ENCODE data around the gene SCAF8.
"Not testable (repeated sequence)": the region's sequence is repeated elsewhere in the genome, so short reads cannot be mapped to it uniquely, and the experiment has no call there.

Gene SCAF8

DNA sequence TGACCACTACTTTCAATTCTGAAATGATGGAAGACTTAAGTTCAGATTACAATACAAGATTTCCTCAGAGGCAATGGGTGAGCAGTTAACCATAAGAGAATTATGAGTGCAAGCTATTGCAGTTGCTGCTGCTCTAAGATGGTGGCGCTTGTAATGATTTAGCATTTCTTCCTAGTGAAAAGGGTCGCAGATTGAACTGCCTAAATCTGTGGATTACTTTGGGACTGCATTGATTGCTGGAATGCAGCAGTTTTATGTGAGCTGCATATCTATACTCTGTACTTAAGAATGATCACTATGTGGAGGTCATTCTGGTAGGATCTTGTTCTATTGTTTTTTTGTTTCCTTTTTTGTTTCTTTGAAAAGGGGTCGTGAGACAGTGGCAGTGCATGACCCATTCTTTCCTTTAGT is 5.3 kb downstream of the SCAF8 start:
- no peak for TF ChIP-seq CTCF (IDR thresholded peaks at IDR 0.05; ENCODE audit: poor library complexity, severe bottlenecking)
- Histone ChIP-seq H3K4me1 (ENCODE audit: insufficient read depth, poor library complexity, severe bottlenecking) (peaks cover 11% of the 10 kb centered on the region), H3K27me3 (ENCODE audit: insufficient read depth, poor library complexity, severe bottlenecking) (no peaks in the 10 kb centered on the region), H3K4me3 (ENCODE audit: severe bottlenecking) (no peak overlapping the region), H3K36me3 (ENCODE audit: low read depth) (peaks cover 36% of the 10 kb centered on the region), H3K27ac (ENCODE audit: poor library complexity, severe bottlenecking) (no peak overlapping the region), H3K9me3 (ENCODE audit: severe bottlenecking) (no peaks in the 10 kb centered on the region)
- no peak for DNase-seq (ENCODE audit: low spot score)
- ATAC-seq (ENCODE audit: low read depth): no peak

DNA sequence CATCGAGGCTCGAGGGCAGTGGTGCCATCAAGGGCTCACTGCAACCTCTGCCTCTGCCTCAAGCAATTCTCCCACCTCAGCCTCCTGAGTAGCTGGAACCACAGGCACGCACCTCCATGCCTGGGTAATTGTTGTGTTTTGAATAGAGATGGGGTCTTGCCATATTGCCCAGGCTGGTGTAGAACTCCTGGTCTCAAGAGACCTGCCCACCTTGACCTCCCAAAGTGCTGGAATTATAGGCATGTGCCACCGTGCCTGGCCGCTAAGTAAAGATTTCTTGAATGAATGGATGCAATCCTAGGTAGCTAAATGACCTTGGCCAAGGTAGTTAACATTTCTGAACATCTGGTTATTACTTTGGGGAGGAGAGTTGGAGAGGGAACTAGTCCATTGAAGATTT is 7.4 kb downstream of the SCAF8 start:
- no peak for TF ChIP-seq CTCF (IDR thresholded peaks at IDR 0.05; ENCODE audit: poor library complexity, severe bottlenecking)
- no peak overlapping the region for H3K4me3 ChIP-seq (ENCODE audit: severe bottlenecking)
- ATAC-seq (ENCODE audit: low read depth): no peak
- DNase-seq (ENCODE audit: low spot score): no peak
- H3K4me1 ChIP-seq (ENCODE audit: insufficient read depth, poor library complexity, severe bottlenecking): peaks cover 4% of the 10 kb centered on the region
- H3K27me3 ChIP-seq (ENCODE audit: insufficient read depth, poor library complexity, severe bottlenecking): no peaks in the 10 kb centered on the region
- no peaks in the 10 kb centered on the region for H3K9me3 ChIP-seq (ENCODE audit: severe bottlenecking)
- peaks cover 49% of the 10 kb centered on the region for H3K36me3 ChIP-seq (ENCODE audit: low read depth)
- H3K27ac ChIP-seq (ENCODE audit: poor library complexity, severe bottlenecking): no peak overlapping the region

DNA sequence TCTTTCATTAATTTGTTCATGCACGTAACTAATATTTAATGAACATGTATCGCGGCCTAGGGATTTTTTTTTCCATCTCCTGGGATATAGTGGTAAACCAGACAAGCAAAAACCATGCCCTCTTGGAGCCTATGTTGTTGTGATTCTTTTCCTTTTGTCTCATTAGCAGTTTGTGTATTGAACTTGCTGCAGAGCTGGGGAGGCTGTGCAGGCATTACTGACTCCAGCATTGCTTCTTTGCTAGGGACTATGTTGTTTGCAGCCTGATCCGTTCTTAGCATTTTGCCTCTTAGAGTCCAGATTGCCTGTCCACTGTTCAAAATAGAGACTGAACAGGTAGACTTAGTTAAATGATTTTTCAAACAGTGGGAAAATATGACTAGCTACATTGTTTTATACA is 9.7 kb downstream of the SCAF8 start:
- DNase-seq (ENCODE audit: low spot score): no peak

GRCh38 chr6:154744029-154744745 is 11.0 kb downstream of the SCAF8 start:
- H3K27ac ChIP-seq (ENCODE audit: poor library complexity, severe bottlenecking); H3K4me1 ChIP-seq (ENCODE audit: insufficient read depth, poor library complexity, severe bottlenecking); H3K27me3 ChIP-seq (ENCODE audit: insufficient read depth, poor library complexity, severe bottlenecking); ATAC-seq (ENCODE audit: low read depth); H3K9me3 ChIP-seq (ENCODE audit: severe bottlenecking); H3K4me3 ChIP-seq (ENCODE audit: severe bottlenecking); DNase-seq (ENCODE audit: low spot score): not testable (repeated sequence)
- H3K36me3 ChIP-seq (ENCODE audit: low read depth): peaks cover 45% of the 10 kb centered on the region

More for the DNA sequence above, 9.7 kb downstream of the SCAF8 start:
- no peak for ATAC-seq (ENCODE audit: low read depth)
- Histone ChIP-seq H3K4me1 (ENCODE audit: insufficient read depth, poor library complexity, severe bottlenecking) (peaks cover 4% of the 10 kb centered on the region), H3K27me3 (ENCODE audit: insufficient read depth, poor library complexity, severe bottlenecking) (no peaks in the 10 kb centered on the region), H3K9me3 (ENCODE audit: severe bottlenecking) (no peaks in the 10 kb centered on the region), H3K27ac (ENCODE audit: poor library complexity, severe bottlenecking) (no peak overlapping the region), H3K36me3 (ENCODE audit: low read depth) (peaks cover 46% of the 10 kb centered on the region), H3K4me3 (ENCODE audit: severe bottlenecking) (no peak overlapping the region)
- TF ChIP-seq CTCF (IDR thresholded peaks at IDR 0.05; ENCODE audit: poor library complexity, severe bottlenecking): no peak

DNA sequence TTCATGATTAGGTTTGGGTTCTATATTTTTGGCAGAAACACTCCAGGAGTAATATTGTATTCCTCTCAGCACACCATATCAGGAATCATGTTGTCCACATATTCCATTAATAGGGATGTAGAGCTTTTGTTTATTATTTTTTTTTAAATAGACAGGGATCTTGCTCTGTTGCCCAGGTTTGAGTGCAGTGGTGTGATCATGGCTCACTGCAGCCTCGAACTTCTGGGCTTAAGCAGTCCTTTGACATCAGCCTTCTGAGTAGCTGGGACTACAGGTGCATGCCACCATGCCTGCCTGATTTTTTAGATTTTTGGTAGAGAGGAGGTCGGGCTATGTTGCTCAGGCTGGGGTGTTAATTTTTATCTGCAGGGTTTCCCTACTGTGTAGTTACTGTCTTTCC is 12.0 kb downstream of the SCAF8 start:
- no peak for DNase-seq (ENCODE audit: low spot score)
- H3K4me3 ChIP-seq (ENCODE audit: severe bottlenecking): no peak overlapping the region
- no peak overlapping the region for H3K27ac ChIP-seq (ENCODE audit: poor library complexity, severe bottlenecking)
- H3K36me3 ChIP-seq (ENCODE audit: low read depth): peaks cover 41% of the 10 kb centered on the region
- no peaks in the 10 kb centered on the region for H3K27me3 ChIP-seq (ENCODE audit: insufficient read depth, poor library complexity, severe bottlenecking)
- ATAC-seq (ENCODE audit: low read depth): no peak
- H3K9me3 ChIP-seq (ENCODE audit: severe bottlenecking): no peaks in the 10 kb centered on the region
- H3K4me1 ChIP-seq (ENCODE audit: insufficient read depth, poor library complexity, severe bottlenecking): no peaks in the 10 kb centered on the region
- TF ChIP-seq CTCF (IDR thresholded peaks at IDR 0.05; ENCODE audit: poor library complexity, severe bottlenecking): no peak

All from RWPE2 (cell line).